ENCODE measurements around the gene PDRG1.
A peak's percentile ranks its signal among the peaks of the same experiment; 100 is the strongest.
"Not testable (repeated sequence)": the region's sequence is repeated elsewhere in the genome, so short reads cannot be mapped to it uniquely, and the experiment has no call there.

The PDRG1 gene

GRCh38 chr20:31926493-31926892, 25.4 kb downstream of the PDRG1 start:
- DNase-seq (ENCODE audit: low spot score): no peak

- DNase-seq (ENCODE audit: low spot score): no peak
These were observed 26.2 kb downstream of the PDRG1 start for GRCh38 chr20:31925631-31926030.

GRCh38 chr20:31924561-31924960, 27.3 kb downstream of the PDRG1 start:
- no peak for DNase-seq (ENCODE audit: low spot score)

GRCh38 chr20:31923388-31924331, 28.2 kb downstream of the PDRG1 start:
- DNase-seq (ENCODE audit: low spot score): no peak

GRCh38 chr20:31922588-31922987, 29.3 kb downstream of the PDRG1 start:
- DNase-seq (ENCODE audit: low spot score): no peak

- no peak for DNase-seq (ENCODE audit: low spot score)
These were observed 29.7 kb downstream of the PDRG1 start for GRCh38 chr20:31922181-31922580.

GRCh38 chr20:31921480-31921879, 30.4 kb downstream of the PDRG1 start:
- DNase-seq (ENCODE audit: low spot score): not testable (repeated sequence)

GRCh38 chr20:31920275-31920855, 31.5 kb downstream of the PDRG1 start:
- peak; percentile 32 for DNase-seq (ENCODE audit: low spot score)

- no peak for DNase-seq (ENCODE audit: low spot score)
These were observed 32.3 kb downstream of the PDRG1 start for GRCh38 chr20:31919410-31920155.

- no peak for DNase-seq (ENCODE audit: low spot score)
These were observed 33.3 kb downstream of the PDRG1 start for GRCh38 chr20:31918466-31919105.

GRCh38 chr20:31917962-31918412, 33.9 kb downstream of the PDRG1 start:
- not testable (repeated sequence) for DNase-seq (ENCODE audit: low spot score)

GRCh38 chr20:31916708-31917107, 35.1 kb downstream of the PDRG1 start:
- no peak for DNase-seq (ENCODE audit: low spot score)

- DNase-seq (ENCODE audit: low spot score): no peak
These were observed 36.2 kb downstream of the PDRG1 start for GRCh38 chr20:31915491-31916280.

- no peak for DNase-seq (ENCODE audit: low spot score)
These were observed 37.7 kb downstream of the PDRG1 start for GRCh38 chr20:31914170-31914569.

GRCh38 chr20:31913431-31914157, 38.3 kb downstream of the PDRG1 start:
- no peak for DNase-seq (ENCODE audit: low spot score)

- no peak for DNase-seq (ENCODE audit: low spot score)
These were observed 41.6 kb downstream of the PDRG1 start for GRCh38 chr20:31910071-31910803.

- DNase-seq (ENCODE audit: low spot score): no peak
These were observed 42.4 kb downstream of the PDRG1 start for GRCh38 chr20:31909253-31910070.

- no peak for DNase-seq (ENCODE audit: low spot score)
These were observed 43.4 kb downstream of the PDRG1 start for GRCh38 chr20:31908424-31908823.

GRCh38 chr20:31908016-31908415, 43.8 kb downstream of the PDRG1 start:
- no peak for DNase-seq (ENCODE audit: low spot score)

All from SK-N-DZ (cell line).